GM19372 (cell line): Measurements from ENCODE around the gene IGF2BP1.

Experiments
- ATAC-seq: cut with Tn5 transposase; IDR thresholded peaks from one replicate; pipeline ENCODE4 v1.9.1; 2021; ENCODE audit warnings: mild to moderate bottlenecking, low read depth, moderate library complexity; ENCODE audit not compliant: unreplicated experiment

IGF2BP1 gene

DNA sequence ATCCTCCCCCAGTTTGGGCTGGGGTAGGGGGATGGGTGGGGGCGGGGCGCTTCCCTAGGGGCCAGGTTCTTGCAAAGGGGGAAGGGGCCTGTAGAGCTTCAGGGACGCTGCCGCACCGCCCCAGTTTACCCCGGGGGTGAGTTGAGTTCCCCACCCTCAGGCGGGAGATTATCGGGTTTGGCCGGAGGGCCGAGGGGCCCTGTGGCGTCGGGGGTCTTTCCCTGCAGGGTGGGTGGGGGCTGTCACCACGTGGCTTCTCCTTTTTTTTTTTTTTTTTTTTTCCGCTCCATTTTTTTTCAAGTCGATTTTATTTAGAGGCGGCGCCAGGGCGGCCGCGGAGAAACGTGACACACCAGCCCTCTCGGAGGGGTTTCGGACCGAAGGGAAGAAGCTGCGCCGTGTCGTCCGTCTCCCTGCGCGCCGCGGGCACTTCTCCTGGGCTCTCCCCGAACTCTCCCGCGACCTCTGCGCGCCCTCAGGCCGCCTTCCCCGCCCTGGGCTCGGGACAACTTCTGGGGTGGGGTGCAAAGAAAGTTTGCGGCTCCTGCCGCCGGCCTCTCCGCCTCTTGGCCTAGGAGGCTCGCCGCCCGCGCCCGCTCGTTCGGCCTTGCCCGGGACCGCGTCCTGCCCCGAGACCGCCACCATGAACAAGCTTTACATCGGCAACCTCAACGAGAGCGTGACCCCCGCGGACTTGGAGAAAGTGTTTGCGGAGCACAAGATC, at the start of gene IGF2BP1:
Gene IGF2BP1 (plus strand): TSS at position 283 of the 724 bp plus-strand sequence. CDS start 361 bp downstream, at position 644.
- ATAC-seq, result no peak

DNA sequence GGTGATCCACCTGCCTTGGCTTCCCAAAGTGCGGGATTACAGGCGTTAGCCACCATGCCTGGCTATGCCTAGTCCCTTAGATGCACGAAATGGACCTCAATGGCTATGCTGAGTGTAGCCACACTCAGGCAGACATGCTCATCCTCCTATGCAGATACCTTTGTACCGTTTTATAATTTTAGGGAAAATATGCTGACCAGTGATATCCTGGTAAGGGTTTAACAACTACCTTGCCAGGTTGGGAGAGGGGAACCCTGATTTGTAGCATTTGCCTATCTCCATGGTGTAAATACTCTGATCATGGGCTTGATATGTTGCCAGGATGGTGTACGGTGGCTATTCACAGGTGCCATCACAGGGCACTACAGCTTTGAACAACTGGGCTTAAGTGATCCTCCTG, 45.6 kb upstream of the IGF2BP1 start:
- no peak for ATAC-seq

DNA sequence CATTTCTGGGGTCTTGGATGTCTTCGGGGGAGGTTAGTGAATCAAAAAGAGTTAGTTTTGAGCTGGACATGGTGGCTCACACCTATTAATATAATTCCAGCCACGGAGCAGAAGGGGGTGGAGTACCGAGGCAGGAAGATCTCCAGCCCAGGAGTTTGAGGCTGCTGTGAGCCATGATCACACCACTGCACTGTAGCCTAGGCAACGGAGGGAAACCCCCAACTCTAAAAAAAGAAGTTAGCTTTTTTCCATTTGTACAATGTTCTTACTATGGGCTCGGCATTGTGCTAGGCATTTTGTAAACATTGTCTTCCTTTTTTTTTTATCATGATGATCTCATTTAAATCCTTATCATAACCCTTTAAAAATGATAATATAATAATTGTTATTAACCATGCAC, 44.3 kb upstream of the IGF2BP1 start:
- no peak for ATAC-seq

DNA sequence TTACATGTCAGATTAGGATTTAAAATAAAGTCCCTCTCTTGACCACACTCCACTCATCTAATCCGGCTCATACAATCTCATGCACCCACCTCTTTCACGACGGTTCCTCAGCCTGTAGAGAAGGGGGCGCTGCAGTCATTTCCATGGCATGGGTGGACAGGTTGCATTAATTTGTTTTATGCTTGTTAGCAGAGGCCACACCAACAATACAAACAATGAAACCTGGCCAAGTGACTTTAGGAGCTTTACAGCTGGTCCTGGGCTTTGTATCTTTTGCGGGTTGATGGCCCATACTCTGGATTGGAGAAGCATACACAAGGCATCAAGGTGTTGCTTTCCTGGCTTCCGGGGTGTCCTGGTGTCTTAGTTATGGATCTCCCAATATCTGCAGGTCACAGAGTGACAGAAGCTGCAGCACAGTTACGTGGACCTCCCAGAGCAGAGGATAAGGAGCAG, 42.9 kb upstream of the IGF2BP1 start:
- no peak for ATAC-seq

DNA sequence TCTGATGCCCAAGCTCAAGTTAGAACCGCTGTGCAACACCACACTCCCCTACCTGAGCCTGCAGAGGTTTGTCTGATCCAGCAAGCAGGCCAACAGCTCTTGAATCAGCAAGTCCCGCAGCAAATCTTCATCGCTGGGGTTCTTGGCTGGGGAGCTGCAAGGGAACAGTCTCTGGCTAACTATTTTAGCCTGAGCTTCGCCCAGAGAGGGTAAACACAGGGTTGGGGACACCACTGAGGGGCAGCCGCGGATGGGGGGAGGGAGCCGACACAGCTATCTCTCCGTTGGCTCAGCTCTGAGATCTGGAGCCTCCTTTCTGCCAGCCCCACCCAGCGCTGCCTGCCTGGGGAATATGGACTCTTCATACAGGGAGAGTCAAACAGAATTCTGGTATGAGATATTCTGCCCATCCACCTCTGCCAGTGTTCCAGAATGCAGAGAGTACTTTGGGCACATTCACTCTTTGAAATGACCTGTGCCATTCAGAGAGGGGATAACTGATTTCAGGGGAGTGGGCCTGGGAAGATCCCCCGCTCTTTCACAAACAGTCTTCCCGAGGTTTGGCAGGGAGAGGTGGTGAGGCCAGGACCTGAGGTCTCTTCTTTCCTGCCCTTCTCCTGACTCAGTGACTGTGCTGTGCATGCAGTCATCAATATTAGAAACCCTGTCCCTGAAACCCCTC, 36.2 kb upstream of the IGF2BP1 start:
- no peak for ATAC-seq

DNA sequence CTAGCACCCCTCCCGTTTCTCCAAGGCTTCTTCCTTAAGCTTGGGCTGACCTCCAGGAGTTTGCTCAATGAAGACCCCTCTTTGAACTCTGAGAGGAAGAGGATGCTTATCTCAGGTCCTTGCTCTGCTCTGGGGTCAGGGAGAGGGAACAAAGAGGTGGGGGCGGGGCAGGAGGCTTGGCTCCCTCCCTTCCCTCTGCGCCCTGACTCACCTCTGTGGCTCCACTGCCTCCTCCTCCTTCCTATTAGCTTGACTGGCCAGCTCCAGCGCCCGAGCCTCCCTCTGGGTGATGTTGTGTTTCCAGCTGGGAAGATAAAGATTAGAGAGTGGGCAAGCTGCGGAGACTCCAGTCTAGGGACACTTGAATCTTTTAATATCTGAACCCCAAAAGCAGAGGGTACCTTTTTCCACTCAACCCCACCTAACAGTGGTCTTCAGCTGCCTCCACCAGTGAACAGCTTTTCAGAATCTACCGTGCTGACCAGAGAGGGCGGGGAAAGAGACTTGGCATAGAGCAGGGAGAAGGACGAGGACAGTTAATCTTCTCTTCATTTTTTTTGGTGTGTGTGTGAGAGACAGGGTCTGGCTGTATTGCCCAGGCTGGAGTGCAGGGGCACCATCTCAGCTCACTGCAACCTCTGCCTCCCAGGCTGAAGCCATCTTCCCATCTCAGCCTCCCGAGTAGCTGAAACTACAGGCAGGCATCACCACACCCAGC, 35.5 kb upstream of the IGF2BP1 start:
- ATAC-seq, result no peak

DNA sequence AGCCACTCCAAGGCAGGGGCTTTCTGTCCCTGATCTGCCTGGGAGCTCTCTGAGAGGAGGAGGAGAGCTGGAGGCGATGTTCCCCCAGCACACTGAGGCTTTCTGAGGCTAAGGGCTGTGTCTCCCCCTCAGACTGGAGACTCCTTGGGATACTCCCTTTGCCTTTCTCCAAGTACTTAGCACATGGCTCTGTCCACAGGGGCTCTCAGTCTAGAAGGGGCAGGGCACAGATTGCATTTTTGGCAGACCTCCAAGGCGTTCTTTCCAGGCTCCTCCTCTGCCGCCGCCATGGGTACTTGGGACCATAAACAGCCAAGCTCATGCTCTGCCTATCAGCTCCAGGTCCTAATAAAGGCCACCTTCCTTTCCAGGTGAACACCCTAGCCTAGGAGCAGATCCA, 27.0 kb upstream of the IGF2BP1 start:
- ATAC-seq, result no peak

DNA sequence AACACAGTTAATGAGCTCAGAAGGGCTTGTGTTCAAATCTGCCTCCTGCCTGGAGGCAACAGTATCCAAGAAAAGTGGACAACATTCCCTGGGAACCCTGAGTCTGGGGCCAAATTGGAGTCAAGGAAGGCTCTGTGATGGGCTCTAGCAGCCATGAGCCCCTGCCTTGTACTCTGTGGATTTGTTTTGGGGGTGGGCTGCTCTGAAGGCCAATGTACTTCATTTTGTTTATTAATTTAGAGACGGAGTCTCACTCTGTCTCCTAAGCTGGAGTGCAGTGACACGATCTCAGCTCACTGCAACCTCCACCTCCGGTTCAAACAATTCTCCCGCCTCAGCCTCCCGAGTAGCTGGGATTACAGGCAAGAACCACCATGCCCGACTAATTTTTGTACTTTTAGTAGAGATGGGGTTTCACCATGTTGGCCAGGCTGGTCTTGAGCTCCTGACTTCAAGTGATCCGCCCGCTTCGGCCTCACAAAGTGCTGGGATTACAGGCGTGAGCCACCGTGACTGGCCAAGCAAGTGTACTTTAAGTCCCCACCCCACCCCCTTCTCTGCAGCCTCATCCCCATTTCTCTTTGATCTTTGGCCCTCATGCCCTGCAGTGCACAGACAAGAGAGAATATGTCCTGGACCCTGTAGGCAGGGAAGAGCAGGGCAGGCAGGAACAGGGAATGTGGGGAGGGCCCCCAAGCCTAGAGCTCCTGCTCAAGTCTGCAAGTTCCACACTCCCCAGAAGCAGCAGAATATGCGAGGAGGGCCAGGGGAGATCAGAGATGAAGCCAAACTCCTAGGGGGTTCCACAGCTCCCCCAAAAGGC, 26.1 kb upstream of the IGF2BP1 start:
- ATAC-seq, result no peak

DNA sequence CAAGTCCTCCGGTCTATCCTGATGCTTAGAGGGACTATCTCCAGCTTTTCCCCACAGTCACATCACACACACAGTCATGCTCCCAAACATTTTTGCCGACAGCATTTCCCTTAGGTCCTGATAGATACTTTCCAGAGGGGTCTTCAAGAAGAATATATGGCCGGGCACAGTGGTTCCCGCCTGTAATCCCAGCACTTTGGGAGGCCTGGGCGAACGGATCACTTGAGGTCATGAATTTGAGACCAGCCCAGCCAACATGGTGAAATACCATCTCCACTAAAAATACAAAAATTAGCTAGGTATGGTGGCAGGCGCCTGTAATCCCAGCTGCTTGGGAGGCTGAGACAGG, 24.5 kb upstream of the IGF2BP1 start:
- ATAC-seq, result no peak

DNA sequence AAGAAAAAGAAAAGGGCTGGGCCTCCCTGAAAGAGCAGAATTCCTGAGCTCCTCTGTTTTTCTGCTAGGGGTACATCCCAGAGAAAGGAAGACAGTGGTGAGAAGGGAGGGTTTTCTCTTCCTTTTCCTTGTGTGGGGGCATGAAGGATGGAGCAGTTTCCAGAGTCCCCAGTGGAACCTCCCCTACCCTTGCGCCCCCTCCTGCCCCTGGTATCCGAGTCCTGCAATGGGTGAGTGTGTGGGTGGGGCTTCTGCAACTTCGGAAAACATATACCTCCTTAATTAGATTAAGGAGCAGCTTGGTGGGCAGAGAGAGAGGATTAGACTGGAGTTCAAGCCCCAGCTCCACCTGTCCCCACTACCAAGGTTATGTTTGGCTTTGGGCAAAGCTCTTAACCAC, 23.4 kb upstream of the IGF2BP1 start:
- no peak for ATAC-seq

DNA sequence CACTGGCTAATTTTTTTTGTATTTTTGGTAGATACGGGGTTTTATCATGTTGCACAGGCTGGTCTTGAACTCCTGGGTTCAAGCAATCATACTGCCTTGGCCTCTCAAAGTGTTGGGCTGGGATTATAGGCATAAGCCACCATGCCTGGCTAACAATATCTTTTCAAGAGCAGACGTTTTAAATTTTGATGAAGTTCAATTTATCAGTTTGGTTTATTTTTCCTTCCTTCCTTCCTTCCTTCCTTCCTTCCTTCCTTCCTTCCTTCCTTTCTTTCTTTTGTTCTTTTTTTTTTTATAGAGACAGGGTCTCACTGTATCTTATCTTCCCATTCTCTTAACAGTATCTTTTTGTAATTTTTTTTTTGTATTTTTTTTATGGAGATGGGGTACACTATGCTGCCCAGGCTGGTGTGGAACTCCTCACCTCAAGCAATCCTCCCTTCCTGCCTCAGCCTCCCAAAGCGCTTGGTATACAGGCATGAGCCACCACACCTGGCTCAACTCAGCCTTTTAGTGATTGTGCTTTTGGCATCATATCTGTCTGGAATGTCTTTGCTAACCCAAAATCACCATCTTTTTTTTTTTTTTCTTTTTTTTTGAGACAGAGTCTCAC, 15.2 kb upstream of the IGF2BP1 start:
- no peak for ATAC-seq

DNA sequence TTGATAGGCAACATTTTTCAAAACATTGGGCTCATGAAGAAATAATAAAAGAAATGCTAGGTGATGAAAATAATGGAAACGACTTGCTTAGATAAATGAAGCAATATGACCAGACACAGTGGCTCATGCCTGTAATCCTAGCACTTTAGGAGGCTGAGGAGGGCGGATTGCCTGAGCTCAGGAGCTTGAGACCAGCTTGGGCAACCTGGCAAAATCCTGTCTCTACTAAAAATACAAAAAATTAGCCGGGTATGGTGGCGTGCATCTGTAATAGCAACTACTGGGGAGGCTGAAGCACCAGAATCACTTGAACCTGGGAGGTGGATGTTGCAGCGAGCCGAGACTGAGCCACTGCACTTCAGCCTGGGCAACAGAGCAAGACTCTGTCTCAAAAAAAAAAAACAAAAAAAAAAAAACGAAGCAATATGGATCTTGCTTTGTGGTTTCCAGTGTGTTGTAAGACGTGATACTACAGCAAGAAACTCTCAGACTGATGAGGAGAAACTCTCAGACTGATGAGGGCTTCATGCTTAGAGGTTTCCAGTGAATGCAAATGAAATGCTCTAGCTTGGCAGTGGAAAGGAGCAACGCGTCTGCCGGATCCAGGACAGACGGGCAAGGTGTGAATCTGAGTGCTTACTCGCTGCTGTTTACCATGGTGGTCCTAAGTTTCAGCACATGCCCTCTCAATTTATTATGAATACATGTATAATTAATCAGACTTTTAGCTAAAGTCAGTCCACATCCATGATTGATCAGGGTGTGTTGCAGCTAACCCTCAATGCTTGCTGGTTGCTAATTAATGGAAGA, 11.5 kb upstream of the IGF2BP1 start:
- ATAC-seq, result no peak

DNA sequence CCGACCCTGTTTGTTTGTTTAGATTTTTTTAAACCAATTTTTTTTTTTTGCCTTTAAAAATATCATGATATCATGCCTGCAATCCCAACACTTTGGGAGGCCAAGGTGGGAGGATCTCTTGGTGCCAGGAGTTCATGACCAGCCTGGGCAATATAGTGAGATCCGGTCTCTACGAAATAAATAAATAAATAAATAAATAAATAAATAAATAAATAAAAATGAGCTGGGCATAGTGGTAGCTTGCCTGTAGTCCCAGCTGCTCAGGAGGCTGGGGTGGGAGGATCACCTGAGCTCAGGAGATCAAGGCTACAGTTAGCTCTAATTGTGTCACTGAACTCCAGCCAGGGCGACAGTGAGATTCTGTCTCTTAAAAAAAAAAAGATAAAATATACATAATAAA, 8.1 kb upstream of the IGF2BP1 start:
- ATAC-seq, result no peak

DNA sequence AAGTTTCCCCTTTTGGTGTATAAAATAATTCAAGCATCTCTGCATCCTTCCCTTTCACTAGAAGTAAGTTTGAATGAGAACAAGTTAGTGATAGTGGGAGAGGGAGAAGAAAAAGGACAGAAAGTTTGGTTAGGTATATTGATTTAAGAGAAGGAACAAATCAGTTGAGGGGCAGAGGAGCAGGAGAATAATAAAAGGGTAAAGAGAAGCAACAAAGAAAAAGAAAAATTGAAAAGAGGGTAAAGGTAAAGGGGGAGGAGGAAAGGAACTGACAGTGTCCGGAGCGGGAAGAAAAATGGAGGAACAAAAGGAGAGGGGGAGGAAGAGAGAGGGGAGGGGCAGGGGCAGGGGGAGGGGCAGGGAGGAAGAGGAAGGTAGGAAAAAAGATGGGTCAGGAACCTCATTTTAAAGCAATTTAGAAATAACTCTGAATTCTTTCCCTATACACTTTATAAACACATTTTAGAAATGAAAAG, 6.3 kb upstream of the IGF2BP1 start:
- ATAC-seq, result no peak

DNA sequence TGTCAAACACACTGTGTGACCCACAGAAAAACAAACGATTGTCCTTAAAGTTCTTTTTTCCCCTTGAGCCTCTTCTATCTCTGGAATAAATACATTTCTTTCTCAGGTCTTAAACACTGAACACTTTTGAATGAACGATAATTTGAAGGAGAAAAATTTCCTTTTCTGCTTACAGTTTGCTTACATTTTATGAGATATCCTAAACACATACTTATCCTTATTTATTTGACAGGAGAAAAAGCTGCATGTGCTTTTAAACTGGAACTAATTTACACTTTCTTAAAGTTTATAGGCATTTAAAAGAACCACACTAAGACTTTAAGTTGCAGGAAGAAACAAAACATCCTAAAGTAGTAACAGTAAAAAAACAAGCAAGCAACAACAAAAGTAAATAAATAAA, 4.7 kb upstream of the IGF2BP1 start:
- no peak for ATAC-seq

DNA sequence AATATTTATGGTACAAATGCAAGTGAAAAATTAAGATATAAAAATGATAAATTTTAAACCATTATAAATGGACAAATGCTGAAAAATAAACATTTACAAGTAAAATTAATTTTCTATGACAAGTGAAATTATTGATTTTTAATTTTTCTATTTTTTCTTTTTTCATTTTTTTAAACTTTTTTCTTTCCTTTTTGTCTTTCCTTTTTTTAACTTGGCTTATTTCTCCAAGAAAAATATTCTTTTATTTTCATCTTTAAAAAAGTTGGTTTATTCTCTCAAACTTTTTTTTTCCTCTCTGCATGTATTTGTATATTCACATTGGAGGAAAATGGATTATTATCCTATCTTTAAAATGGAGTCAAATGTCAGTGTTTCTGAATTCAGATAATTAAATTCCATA, 3.9 kb upstream of the IGF2BP1 start:
- ATAC-seq, result no peak

DNA sequence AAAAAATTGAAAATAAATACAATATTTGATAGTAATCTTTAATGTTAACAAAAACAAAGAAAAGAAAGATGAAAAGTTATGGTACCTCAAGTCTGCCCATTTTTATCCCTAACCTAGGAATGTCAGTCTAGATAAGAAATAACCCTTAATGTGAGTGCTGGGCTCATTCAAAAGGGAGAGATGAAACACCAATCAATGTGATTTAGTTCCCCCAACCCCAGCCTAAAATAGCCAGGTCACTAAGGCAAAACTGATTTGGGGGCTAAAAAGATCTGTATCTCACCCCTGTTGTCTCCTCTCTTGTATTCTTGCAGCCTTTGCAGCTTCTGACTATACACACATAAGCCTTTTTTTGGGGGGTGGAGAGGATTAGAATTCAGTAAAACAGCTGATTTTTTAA, 3.2 kb upstream of the IGF2BP1 start:
- ATAC-seq, result no peak

DNA sequence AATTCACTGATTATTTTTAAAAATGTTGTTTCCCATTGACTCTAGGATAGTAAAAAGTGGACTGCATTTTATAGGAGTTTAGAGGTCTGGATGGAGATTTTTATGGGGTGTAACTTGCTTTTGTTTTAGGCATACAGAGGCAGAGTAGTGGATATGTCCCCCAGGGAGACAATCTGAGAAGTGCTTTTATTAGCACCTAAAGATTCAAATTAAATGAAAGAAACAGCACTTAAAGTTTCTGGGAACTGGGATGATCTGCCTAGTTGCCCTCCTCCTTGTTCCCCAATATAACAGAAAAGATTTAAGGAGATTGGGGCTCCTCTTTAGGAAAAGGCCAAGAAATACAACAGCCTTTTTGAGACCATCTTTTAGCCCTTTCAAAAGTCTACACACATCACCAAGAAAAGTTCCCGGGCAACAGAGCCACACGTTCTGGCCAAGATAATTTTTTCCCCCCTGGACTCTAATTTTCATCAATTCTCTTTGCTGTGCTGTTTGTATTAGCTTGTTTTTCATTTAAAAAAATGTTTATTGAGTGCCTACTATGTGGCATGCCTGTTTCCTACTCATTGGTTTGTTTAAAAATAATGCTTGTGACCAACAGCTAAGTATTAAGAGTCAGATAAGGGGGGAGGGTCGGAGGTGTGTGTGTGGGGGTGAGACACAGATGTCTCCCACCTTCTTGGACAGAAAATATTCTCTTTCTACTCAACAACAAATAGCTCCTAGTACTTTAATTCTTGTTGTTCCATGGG, 2.5 kb upstream of the IGF2BP1 start:
- no peak for ATAC-seq
